HG03039 (cell line): ENCODE data around the gene PARP3.

Experiments
- ATAC-seq: cut with Tn5 transposase; IDR thresholded peaks from one replicate; pipeline ENCODE4 v1.9.1; 2021; ENCODE audit warnings: mild to moderate bottlenecking, moderate library complexity; ENCODE audit not compliant: unreplicated experiment

PARP3 gene

DNA sequence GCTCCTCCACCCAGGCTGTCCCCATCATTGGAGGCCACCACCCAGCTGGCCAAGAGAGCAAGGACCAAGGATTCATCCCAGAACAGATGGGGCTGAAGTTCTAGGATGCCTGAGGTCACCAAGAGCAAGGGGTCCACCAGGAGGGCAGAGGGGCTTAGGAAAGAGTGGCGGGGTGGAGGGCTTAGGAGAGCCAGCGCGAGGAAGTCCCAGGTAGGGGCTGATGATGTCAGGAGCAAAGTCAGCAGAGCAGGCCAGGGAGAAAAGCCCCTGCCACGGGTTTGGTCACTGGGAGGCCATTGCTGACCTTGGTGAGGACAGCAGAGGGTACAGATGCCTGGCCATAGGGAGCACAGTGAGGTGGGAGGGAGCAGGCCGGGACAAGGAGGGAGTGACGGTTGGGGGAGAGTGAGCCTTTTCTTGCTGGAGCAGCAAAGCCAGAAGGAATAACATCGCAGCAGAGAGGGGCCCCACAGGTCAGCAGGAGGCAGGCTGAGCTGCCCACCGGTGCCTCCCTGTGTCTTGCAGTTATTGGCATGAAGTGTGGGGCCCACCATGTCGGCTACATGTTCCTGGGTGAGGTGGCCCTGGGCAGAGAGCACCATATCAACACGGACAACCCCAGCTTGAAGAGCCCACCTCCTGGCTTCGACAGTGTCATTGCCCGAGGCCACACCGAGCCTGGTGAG lies 5.2 kb downstream of the PARP3 start:
- ATAC-seq = no peak

DNA sequence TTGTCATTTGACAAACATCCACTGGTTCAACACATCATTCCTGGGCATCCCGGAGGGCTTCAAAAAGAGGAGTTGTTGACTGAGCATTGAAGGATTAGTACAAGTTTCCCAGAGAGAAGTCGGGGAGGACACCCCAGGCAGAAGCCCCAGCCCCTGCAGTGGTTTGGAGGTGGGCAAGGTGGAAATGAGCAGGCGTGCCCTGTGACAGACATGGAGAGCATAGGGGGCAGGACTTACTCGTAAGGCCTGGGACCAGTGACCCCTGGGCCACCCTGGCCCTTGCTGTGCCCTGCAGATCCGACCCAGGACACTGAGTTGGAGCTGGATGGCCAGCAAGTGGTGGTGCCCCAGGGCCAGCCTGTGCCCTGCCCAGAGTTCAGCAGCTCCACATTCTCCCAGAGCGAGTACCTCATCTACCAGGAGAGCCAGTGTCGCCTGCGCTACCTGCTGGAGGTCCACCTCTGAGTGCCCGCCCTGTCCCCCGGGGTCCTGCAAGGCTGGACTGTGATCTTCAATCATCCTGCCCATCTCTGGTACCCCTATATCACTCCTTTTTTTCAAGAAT lies 5.9 kb downstream of the PARP3 start:
- no peak for ATAC-seq

DNA sequence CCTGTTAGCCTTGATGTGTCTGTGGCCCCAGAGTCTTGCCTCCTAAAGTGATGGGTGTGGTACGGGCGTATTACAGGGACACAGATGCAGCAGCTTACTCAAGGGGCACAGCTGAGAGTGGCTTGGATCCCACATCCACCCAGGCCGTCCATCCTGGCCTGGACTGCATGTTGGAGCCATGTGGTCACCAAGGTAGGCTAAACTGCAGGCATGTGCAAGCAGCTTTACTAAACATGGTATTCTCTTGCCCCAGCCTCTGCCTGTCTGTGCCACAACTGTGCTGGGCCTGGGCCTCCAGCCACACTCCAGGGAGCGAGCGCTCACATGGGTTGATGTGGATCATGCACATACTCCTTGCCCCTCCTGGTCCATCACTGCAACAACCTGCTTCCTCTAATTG lies 7.0 kb downstream of the PARP3 start:
- no peak for ATAC-seq

DNA sequence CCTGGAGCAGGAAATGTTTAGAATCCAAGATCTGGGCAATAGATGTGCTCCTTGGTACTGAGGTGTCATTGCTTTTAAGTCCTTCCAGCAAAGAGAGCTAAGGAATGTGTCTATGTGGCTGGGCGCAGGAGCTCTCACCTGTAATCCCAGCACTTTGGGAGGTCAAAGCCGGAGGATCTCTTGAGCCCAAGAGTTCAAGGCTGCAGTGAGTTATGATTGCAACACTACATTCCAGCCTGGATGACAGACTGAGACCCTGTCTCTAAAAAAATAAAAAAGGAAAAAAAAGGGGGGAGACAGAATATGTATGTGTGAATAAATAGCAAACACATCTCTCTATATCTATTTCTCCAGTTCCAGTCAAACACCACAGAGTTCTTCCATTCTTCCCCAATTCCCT lies 8.7 kb downstream of the PARP3 start:
- ATAC-seq = no peak

DNA sequence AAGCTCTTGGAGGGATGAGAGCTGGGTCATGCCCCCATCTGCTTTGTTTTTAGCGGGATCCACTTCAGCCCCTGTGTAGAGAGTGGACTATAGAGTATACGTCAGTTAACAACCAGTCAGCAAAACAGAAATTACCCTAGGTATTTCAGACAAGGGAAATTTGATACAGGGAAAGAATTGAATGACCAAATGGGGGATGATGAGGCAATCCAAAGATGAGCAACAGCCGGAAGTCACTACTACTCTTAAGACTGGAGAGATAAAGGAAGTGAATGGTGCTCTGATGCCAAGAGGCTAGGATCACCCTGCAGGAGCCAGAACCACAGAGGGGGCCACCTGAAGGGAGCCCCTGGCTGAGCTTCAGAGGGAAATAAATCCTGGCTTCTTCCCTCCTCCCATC lies 11.3 kb downstream of the PARP3 start:
- ATAC-seq = no peak

DNA sequence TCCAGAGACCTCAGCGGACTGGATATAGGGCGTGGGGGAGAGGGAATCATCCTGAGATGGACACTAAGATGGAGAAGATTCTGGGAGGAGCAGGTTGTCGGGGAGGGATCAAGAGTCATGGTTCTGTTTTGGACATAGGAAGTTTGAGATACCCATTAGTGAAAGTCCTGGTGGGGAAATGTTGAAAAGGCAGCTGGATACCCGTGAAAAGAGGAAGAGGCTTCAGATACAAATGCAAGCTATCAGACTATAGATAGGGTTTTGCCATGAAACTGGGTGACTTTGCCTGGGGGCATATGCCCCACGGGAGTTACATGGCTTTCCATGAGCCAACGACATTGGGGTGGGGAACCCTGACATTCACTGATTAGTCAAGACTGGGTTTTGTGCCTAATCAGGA lies 11.9 kb downstream of the PARP3 start:
- no peak for ATAC-seq

DNA sequence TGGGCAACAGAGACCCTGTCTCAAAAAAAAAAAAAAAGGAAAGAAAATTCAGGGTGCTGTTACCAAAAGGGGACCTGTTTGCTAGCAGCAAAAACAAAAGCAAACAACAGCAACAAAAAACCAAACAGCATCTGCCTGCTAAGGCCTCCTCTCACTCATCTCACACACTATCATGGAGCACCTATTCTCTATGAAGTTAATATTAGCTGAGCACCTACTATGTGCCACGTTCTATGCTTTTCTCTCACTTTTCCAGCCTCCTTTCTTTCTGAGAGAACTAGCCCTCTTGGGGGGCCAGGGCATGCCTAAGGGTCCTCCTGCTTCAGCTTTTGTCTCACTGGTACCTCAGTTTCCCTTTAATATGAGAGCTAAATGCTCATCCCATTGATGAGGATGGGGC lies 12.6 kb downstream of the PARP3 start:
- no peak for ATAC-seq

DNA sequence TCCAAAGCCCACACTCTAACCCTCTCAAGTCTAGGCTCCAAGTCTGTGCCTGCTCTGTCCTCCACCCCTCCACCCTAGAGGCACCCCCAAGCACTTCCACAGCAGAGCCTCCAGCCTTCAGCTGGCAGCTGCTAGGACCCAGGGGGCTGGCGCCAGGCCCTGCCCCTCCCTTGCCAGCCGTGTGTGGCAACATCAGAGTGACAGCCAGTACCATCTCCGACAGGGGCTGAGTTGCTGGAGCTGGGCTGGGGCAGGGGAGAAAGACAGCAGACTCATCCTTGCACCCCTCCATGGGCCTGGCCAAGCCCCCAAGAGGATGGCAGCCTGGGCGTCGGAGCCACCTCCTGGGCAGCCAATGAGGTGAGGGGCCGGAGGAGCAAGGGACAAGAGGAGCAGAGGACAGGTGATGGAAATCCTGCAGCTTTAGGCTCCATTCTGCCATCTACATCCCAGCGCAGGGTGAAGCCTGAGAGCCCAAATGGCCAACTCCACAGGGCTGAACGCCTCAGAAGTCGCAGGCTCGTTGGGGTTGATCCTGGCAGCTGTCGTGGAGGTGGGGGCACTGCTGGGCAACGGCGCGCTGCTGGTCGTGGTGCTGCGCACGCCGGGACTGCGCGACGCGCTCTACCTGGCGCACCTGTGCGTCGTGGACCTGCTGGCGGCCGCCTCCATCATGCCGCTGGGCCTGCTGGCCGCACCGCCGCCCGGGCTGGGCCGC lies 13.2 kb downstream of the PARP3 start, which contains the start of gene GPR62:
TSS of gene GPR62 (plus strand) at position 207 of the 718 bp plus-strand sequence. CDS start at position 479, 272 bp downstream.
- ATAC-seq = no peak

DNA sequence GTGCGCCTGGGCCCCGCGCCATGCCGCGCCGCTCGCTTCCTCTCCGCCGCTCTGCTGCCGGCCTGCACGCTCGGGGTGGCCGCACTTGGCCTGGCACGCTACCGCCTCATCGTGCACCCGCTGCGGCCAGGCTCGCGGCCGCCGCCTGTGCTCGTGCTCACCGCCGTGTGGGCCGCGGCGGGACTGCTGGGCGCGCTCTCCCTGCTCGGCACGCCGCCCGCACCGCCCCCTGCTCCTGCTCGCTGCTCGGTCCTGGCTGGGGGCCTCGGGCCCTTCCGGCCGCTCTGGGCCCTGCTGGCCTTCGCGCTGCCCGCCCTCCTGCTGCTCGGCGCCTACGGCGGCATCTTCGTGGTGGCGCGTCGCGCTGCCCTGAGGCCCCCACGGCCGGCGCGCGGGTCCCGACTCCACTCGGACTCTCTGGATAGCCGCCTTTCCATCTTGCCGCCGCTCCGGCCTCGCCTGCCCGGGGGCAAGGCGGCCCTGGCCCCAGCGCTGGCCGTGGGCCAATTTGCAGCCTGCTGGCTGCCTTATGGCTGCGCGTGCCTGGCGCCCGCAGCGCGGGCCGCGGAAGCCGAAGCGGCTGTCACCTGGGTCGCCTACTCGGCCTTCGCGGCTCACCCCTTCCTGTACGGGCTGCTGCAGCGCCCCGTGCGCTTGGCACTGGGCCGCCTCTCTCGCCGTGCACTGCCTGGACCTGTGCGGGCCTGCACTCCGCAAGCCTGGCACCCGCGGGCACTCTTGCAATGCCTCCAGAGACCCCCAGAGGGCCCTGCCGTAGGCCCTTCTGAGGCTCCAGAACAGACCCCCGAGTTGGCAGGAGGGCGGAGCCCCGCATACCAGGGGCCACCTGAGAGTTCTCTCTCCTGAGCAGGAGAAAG lies 14.0 kb downstream of the PARP3 start:
- no peak for ATAC-seq

DNA sequence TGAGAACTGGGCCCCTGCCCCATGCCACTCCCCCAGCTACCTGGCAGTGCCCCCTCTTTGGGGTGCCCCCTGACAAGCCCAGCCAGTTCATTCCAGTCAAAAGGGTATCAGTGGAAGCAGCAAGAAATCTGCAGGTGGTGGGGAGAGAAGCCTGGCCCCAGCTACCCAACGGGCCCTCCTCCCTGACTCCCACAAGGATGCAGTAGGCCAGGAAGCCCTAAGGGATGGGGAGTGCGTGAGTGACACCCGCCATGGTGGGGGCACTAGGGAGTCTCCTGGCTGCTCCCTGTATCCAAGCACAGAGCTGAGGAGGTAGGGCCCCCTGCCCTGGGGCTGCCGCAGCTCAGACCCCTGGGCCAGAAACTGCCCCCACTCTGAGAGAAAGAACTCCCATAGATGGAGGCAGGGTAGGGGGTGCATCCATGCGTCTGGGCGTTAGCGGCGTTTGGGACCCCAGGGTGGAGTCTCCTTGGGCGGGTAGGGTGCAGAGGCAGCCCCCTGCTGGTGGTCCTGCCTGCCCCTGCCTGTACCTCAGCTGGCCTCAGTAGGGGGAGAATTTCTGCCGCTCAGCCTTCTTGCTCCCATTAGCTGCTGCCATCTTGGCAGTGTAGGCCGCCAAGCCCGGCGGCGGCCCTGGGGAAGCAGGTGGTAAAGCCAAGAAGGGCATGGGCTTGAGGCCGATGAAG lies 15.5 kb downstream of the PARP3 start:
- no peak for ATAC-seq

DNA sequence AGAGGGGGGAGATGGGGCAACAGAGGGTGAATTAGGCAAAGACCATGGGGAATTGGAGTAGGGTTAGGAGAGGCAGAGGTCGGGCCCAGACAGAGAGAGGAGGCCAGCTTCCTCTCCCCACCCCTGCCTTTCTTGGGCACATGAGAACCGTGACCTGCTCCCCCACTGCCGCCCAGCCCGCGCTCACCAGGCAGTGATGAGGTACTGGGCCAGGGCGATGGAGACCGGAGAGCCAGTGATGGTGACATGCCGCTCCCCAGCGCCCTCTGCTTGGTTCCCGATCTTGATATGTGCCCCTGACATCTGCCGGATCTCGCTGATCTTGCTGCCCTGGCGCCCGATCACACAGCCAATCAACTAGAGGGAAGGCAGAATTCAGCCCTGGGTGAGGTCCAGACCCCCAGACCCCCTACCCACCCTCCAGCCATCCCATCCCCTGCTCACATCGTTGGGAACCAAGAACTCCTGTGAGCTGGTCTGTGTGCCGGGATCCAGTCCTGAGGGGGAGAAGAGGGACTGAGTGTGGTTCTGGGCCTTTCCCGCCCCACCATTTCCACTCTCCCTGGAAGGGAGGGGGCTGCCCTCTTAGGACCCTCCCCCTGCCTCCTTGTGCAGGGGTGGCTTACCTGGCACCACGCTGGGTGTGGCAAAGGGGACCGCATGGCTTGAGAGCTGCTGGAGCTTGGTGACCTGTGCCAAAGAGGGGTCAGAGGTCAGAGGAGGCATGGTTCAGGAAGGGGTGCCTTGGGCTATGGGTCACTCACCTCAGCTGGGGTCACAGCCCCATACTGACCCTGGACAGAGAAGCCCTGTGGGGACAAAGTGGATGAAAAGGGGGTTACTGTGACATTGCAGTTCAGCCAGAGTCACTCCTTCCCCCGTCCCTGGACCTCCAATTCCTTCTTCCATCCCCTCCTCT lies 16.7 kb downstream of the PARP3 start:
- no peak for ATAC-seq

DNA sequence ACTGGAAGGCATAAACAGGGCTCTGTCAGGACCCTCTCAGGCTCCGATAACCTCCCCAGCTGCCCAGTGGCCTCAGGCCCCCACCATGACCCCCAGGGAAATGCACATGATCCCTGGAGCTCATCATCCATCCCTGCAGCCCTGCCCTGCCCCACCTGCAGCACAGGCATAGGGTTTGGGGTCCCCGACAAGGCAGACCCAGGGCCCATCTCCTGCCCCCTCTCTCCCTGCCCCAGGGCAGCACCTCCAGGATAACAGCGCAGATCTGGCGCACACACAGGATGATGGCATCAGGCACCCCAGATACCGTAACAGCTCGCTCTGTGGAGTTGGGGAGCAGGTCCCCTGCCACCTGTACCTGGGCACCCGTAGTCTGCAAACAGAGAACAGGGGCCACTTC lies 17.5 kb downstream of the PARP3 start:
- ATAC-seq = no peak

DNA sequence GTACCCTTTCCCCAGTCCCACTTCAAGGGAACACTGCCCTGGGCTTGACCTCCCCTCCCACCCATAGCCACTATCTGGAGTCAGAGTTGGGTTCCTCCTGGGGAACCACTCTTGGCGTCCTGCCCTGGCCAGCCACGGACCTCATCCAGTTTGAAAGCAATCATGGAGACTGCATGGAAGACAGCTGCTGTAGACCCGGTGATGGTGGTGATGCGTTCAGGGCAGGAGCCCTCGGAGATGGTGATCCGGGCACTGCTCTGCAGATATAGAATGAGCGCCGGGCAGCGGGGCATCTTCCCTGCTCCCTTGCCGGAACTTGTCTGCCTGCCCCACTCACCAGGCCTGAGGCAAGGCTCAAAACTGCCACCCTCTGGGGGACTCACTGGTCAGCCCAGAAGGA lies 18.2 kb downstream of the PARP3 start:
- no peak for ATAC-seq

DNA sequence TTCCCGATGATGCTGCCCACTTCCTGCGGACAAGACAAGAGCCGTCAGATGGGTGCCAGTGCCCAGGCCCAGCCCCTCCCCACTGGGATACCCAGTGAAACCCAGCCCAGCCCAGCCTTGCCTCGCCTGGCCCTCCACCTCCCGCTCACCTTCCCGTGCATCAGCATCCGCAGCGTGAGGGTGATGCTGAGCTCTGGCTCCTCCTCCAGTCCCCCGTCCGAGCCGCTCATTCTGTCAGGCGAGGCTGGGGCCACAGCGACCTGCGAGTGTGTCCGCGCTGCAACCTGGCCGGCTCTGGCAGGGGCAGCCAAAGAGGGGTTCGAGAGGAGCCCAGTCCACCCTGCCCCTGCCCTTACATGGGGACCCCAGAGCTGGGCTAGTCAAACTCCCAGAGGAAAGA lies 18.8 kb downstream of the PARP3 start:
- no peak for ATAC-seq

DNA sequence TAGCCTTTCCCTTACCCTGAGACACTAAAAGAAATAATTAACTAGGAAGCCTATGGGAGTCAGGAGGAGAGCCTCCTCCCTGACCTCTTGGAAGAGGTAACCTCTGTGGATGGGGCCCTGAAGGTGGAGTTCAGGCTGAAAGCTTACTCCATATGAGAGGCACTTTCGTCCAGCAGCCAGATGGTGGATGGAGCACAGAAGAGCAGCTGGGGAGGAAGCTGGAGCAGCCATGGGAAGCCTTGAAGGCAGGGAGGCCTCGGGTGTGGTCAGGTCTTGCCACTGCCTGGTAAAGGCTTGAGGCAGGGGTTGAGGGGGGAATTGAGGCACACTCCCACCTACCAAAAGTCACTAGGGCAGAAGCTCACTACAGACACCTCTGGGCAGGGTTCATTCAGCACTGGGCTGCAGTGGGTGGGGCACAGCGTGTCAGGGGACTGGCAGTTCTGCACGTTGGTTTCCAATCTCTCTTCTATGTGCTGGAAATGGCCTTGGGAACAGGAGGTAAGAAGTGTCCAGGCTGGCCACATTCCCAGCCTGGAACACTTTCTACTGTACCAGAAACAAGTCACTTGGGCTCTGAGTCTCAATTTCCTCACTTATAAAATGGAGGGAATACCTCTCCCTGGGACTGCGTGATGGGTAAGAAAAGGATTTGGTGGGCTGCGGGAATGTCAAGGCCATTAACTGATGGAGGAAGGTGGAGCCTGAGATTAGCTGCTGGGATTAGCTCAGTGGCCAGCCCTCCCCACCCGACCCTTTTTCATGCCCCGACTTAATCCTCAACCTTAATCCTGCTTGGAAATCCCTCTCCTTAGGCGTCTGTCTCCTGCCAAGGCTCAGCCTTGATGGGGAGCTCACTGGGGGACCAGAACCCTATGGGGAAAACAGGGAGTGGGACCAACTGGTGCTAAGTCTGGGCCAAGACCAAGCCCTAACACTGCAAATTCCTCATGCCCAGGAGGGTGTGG lies 19.7 kb downstream of the PARP3 start:
- no peak for ATAC-seq

DNA sequence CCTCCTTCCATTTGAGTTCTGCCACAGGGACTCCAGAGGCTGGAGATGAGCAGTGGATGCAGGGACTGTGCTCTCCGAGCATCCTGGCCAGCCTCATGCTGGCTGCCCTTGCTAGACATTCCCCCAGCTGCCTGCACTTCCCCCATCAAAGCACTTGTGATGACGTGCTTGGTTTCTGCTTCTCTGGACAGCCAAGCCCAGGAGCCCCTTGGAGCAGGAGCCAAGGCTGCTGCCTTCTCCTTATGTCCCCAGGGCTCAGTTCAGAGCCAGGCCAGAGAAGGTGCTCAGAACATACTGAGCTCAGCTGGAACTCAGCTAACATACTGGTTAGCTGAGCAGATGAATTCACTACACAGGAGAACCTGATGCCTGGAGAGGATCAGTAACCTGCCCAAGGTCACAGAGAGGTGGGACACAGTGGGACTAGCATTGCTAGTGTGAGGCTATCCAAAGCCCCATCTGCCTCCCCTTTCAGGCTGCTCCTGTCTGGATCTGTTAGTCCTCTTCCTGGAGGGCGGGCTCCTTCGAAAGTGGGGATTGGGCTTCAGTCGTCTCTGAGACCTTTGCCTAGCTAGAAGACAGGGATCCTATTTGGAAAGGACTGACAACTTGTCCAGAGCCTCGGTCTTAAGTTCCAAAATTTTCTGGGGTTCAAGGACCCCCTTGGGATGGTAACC lies 20.8 kb downstream of the PARP3 start:
- no peak for ATAC-seq

DNA sequence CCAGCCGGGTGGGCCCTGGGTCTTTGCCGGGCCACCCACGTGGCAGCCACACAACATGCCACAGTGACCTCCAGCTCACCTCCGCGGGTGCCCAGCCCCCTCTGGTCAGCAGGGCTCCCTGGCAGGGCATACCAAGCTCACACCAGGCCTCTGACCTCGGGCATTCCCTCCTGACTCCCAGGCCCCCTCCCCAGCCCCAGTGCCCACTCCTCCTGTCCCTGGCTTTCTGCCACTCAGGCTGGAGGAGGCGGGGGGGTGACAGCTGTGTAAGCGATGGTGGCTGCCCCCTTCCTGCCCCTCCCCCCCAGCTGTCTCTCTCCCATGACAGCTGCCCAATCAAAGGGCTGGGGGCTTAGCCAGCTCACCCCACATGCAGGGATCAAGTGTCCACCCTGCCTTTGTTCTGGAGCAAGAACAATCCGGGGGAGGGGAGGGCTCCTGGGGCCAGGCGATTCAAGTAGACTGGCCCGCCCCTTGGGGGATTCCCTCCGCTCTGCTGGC lies 21.8 kb downstream of the PARP3 start:
- ATAC-seq = no peak

DNA sequence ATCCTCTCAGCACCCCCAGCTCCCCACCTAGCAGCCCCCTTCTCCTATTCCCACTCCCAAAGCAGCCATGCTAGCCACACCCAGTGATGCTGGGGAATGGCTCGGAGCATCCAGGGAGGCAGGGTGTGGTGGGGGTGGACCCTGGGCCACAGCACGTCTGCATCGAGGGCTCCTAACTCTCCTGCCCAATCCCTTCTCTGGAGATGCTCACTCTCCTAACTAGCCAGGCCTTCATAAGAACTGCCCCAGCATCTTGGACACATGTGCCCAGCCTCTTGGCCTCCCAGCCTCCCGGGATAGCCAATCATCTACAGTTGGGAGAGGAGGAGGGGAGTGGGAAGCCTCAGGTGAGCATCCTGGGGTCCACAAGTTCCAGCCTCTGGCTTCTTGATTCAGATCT lies 22.4 kb downstream of the PARP3 start:
- ATAC-seq = no peak
